GM10847 (cell line): Measurements from ENCODE around the gene RDX.

Experiments used
- POLR2A ChIP-seq: IDR thresholded peaks from 2 replicates; pipeline ENCODE4 v1.6.1; 2011; ENCODE audit not compliant: insufficient read length; ENCODE audit errors: extremely low read depth

The RDX gene

GRCh38 chr11:110198031-110198729, 98.2 kb downstream of the RDX start:
- no peak for TF ChIP-seq POLR2A

GRCh38 chr11:110196884-110197420, 99.5 kb downstream of the RDX start:
- no peak for TF ChIP-seq POLR2A

- TF ChIP-seq POLR2A = no peak
These were observed 100.1 kb downstream of the RDX start for GRCh38 chr11:110196241-110196754.

- no peak for TF ChIP-seq POLR2A
These were observed 105.5 kb downstream of the RDX start for GRCh38 chr11:110190885-110191284.

DNA sequence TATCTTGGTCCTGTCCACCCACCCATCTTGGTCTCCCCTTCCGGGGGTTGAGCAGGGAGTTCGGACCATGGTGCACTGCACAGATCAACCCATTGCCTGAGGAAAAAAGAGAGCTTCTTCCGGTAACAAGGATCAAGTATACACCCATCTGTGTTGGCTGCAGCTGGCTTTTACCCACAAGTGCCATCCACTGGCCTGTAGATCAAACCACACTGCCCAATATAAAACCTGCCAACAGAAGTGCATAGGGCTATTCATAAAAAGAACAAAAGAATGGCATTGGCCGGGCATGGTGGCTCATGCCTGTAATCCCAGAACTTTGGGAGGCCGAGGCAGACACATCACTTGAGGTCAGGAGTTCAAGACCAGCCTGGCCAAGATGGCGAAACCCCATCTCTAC, 108.7 kb downstream of the RDX start:
- no peak for TF ChIP-seq POLR2A

DNA sequence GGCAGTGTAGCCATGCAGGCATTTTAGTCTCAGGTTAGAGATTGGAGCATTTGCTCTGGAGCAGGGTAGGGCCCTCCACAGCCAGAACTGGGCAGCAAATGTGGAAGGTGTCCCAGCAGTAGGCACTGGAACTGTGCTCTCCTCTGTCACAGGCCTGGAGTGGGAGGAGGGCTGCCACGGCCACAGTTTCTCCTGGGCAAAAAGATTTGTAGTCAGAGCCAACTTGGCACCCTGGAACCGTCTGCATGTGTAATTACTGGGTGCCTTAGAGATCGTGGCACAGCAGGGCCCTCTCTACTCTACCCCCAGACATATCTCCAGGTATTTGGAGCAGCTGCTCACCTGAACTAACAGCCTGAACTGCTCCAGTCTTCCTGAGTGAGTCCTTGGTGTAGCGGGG, 109.5 kb downstream of the RDX start:
- no peak for TF ChIP-seq POLR2A

DNA sequence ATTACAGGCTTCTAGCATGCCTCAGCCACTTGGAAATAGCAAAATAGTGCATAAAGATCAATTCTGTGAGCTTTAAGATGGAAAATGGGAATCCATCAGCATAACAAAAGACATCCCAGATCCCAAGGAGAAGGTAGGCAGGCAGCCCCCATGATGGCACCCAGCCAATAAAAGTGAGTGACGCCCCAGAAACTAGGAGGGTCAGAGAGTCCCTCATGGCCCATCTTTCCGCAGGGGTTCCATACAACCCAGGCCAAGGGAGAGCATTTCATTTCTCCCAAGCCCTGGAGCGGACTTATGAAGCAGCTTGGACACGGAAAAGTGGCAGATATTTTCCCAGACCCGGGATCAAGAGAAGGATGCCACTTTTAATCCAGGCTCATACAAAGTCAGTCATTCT, 110.0 kb downstream of the RDX start:
- no peak for TF ChIP-seq POLR2A

DNA sequence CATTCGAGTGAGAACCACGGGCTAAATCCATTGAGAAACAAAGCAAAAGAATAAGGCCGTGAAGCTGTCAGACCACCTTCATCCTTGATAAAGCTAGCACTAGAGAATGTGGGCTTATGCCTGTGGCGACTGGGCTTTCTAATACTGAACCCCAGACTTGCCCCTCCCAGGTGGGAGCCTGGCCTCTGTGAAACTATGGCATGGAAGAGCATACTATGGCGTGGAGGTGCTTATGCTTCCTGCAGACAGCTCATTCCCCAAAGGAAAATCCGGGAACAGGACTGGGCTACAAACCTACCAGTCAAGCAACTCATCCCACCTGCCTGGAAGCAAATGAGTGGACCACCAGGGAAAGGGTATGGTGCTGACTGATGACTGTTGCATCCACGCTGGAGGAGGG, 110.8 kb downstream of the RDX start:
- TF ChIP-seq POLR2A = no peak

GRCh38 chr11:110185121-110185591, 111.3 kb downstream of the RDX start:
- TF ChIP-seq POLR2A = no peak

GRCh38 chr11:110184456-110184855, 112.0 kb downstream of the RDX start:
- no peak for TF ChIP-seq POLR2A

DNA sequence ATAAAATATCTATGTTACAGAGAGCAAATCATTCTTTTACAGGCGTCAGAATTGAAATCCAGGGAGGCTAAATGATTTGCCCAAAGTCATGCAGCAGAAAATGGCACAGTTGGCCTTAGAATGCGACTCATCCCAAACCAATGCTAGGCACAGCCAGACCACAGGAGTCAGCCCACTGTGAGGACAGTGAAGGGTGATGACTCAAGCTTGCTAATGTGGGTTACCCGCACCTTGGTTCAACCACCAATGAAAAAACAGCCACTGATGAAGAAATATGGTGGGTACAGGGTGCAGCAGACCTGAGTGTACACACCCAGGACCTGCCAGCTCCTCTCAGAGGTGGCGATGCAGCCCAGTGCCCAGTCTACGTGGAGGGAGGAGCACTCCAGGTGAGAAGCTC, 113.5 kb downstream of the RDX start:
- TF ChIP-seq POLR2A = no peak

DNA sequence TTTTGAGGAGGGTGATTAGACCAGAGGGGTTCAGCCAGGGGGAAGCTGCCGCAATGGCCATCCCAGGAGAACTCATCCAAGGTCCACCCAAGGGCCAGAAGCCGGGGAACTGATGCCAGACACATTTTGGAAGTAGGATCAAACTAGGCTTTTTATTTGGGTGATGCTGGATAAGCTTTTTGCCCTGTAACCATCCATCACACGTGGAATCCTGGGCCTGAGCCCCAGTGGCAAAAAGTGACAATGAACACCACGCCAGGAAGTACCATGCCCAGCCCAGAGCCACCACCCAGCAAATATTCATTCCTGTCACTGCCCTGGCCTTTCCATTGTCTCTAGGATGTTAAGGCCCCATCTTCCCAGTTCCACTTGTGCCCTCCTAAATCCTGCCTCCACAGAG, 117.3 kb downstream of the RDX start:
- no peak for TF ChIP-seq POLR2A

- TF ChIP-seq POLR2A = no peak
These were observed 119.3 kb downstream of the RDX start for GRCh38 chr11:110177086-110177456.

GRCh38 chr11:110176366-110177085, 119.9 kb downstream of the RDX start:
- TF ChIP-seq POLR2A = no peak

DNA sequence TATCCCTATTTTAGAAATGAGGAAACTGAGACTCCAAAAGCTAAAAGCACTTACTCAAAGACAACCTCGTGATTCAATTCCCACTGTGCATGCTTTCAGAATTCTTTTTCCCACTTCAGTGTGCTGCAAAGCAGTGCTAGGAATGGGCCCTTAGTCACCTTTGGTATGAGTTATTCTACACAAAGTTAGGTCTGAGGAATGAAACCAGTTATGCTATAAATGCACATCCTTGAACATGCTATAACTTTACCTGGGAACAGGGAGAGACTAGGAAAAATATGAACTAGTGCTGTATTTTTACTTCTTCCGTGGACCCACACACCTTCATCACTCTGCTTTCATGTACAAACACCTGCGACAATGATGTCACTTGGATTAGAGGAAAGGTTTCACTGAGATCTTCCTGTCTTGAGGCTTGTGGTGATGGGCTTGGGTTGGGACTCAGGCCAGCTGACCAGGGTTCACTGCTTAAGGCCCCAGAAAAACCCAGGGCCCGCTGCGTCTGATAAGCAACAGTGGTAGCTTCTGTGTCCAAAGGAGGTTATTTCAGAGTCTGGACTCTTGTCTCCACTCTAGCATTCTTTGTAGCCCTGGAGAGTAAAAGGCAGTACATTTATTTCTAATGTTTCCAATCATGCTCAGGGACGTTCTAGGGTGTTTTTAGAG, 121.6 kb downstream of the RDX start:
- TF ChIP-seq POLR2A = no peak

GRCh38 chr11:110173811-110174644, 122.4 kb downstream of the RDX start:
- no peak for TF ChIP-seq POLR2A
